Stimulated activated CD4-positive, alpha-beta T cell treated with anti-CD3 and anti-CD28 coated beads, Interleukin-15, amount 100 ng/mL, for 48 hours (primary cell): ENCODE data around the gene IFNA4.
"Not testable (repeated sequence)": the region's sequence is repeated elsewhere in the genome, so short reads cannot be mapped to it uniquely, and the experiment has no call there.

Experiments
- DNase-seq, 2 donors: peaks; one replicate each; pipeline ENCODE4 v3.0.0-alpha.2; 2020; ENCODE audit warnings: low read depth in 2 of 2

The IFNA4 gene

GRCh38 chr9:21166560-21166959, 20.8 kb downstream of the IFNA4 start, which contains the start of gene IFNA21:
Gene IFNA21, minus strand, starts transcription at chr9:21166660. Its CDS starts 48 bp downstream, at chr9:21166612.
- DNase-seq = not testable (repeated sequence)

- DNase-seq = no peak
These were observed 21.9 kb downstream of the IFNA4 start for GRCh38 chr9:21165516-21165915.

GRCh38 chr9:21160178-21160577, 27.2 kb downstream of the IFNA4 start:
- DNase-seq = no peak

- no peak for DNase-seq
These were observed 31.9 kb downstream of the IFNA4 start for GRCh38 chr9:21155501-21155900.

- no peak for DNase-seq
These were observed 33.3 kb downstream of the IFNA4 start for GRCh38 chr9:21154018-21154608.

- no peak for DNase-seq
These were observed 33.9 kb downstream of the IFNA4 start for GRCh38 chr9:21153336-21154017.

GRCh38 chr9:21144603-21145002, 42.8 kb downstream of the IFNA4 start:
- DNase-seq = no peak

GRCh38 chr9:21141427-21141882, 45.9 kb downstream of the IFNA4 start, which contains the start of gene IFNW1:
Gene IFNW1, minus strand, starts transcription at chr9:21141832. Its CDS starts 262 bp downstream, at chr9:21141570.
- no peak for DNase-seq

GRCh38 chr9:21137020-21137419, 50.4 kb downstream of the IFNA4 start:
- DNase-seq = no peak
